Fibroblast of lung (primary cell): ENCODE data around the gene RFC5. TPM values are rescaled to one million over a fixed set of nuclear protein-coding genes. Genes with fewer than 3 reads are reported as not detected.
"Not testable (repeated sequence)": the region's sequence is repeated elsewhere in the genome, so short reads cannot be mapped to it uniquely, and the experiment has no call there.

Experiments
- DNase-seq, 2 donors: peaks; one replicate each; pipeline versions ENCODE4 v3.0.0 to v3.0.0-alpha.2; 2010; ENCODE audit warnings: low read depth in 2 of 2
- H2AFZ ChIP-seq: 2 replicates; pipeline ENCODE4 v1.5.1; 2012; ENCODE audit warnings: low read length, control low read depth, inconsistent platforms
- H3K27ac ChIP-seq: 2 replicates; pipeline ENCODE4 v1.5.1; 2011; ENCODE audit warnings: low read length, control low read depth; ENCODE audit not compliant: insufficient read depth
- H3K27me3 ChIP-seq: 2 replicates; pipeline ENCODE4 v1.5.1; 2011; ENCODE audit warnings: mild to moderate bottlenecking, low read length; ENCODE audit not compliant: control insufficient read depth, insufficient read depth
- H3K36me3 ChIP-seq: 2 replicates; pipeline ENCODE4 v1.5.1; 2011; ENCODE audit warnings: low read length; ENCODE audit not compliant: control insufficient read depth, insufficient read depth
- H3K4me1 ChIP-seq: 2 replicates; pipeline ENCODE4 v1.5.1; 2011; ENCODE audit warnings: low read length; ENCODE audit not compliant: control insufficient read depth, insufficient read depth; ENCODE audit errors: extremely low read depth
- H3K4me2 ChIP-seq: 2 replicates; pipeline ENCODE4 v1.5.1; 2011; ENCODE audit warnings: low read length, control low read depth; ENCODE audit not compliant: insufficient read depth; ENCODE audit errors: extremely low read depth
- H3K4me3 ChIP-seq, 4 experiments: fragments of 200-600 bp in 1 of 4; sonication (generic) in 1 of 4; replicated peaks in 1 of 4; 2 replicates each; pipeline ENCODE4 v1.5.1; 2011 to 2016; ENCODE audit warnings: low read length in 4 of 4, low read depth in 3 of 4, mild to moderate bottlenecking in 3 of 4, control low read depth in 2 of 4, inconsistent platforms in 1 of 4, mixed read lengths in 1 of 4; ENCODE audit not compliant: insufficient read depth in 1 of 4; ENCODE audit errors: control extremely low read depth in 1 of 4
- H3K79me2 ChIP-seq: 2 replicates; pipeline ENCODE4 v1.5.1; 2012; ENCODE audit warnings: mild to moderate bottlenecking, low read length, inconsistent platforms; ENCODE audit not compliant: control insufficient read depth, insufficient read depth
- H3K9ac ChIP-seq: 2 replicates; pipeline ENCODE4 v1.5.1; 2011; ENCODE audit warnings: mild to moderate bottlenecking, low read length, control low read depth; ENCODE audit not compliant: insufficient read depth
- H3K9me3 ChIP-seq: 2 replicates; pipeline ENCODE4 v1.5.1; 2012; ENCODE audit warnings: low read depth, low read length; ENCODE audit not compliant: control insufficient read depth, insufficient read depth
- H4K20me1 ChIP-seq: 2 replicates; pipeline ENCODE4 v1.5.1; 2011; ENCODE audit warnings: low read length; ENCODE audit not compliant: control insufficient read depth, insufficient read depth; ENCODE audit errors: extremely low read depth
- CTCF ChIP-seq, 2 donors: IDR thresholded peaks in 1 of 2; conservative IDR thresholded peaks in 1 of 2; 1 replicate in 1 of 2; 2 replicates in 1 of 2; pipeline ENCODE4 v1.5.1; 2011 to 2012; ENCODE audit warnings: low read length in 2 of 2, control low read depth in 1 of 2, inconsistent platforms in 1 of 2, low read depth in 1 of 2, mild to moderate bottlenecking in 1 of 2
- EZH2 ChIP-seq: IDR thresholded peaks from 2 replicates; pipeline ENCODE4 v1.5.1; 2012; ENCODE audit warnings: low read length, control low read depth, mild to moderate bottlenecking; ENCODE audit errors: missing control alignments
- polyA plus RNA-seq, 2 donors: library from polyadenylated mRNA; depleted of rRNA in 1 of 2; stranded (reverse) in 1 of 2; unstranded in 1 of 2; fragments of >200 nt; gene quantifications; 2 replicates each; pipeline ENCODE4 v1.2.1, GENCODE V29; 2011 to 2012; ENCODE audit warnings: missing spikeins in 1 of 2
- total RNA-seq: library from RNA; depleted of rRNA; stranded (reverse); fragments of >200 nt; gene quantifications from 2 replicates; pipeline ENCODE4 v1.2.1, GENCODE V29; 2014

The RFC5 gene
- total and polyA plus RNA-seq, 2 donors (not counting 1 experiment from before 2014, with no cell fraction given): 9.8 to 9.9 TPM

GRCh38 chr12:118073768-118074167, 57.3 kb downstream of the RFC5 start:
- H3K79me2 ChIP-seq: no peaks in the 10 kb centered on the region
- H3K27me3 ChIP-seq: no peaks in the 10 kb centered on the region
- H3K4me2 ChIP-seq: no peak overlapping the region
- no peaks in the 10 kb centered on the region for H4K20me1 ChIP-seq
- no peak overlapping the region for H3K27ac ChIP-seq
- TF ChIP-seq EZH2: no peak
- TF ChIP-seq CTCF (conservative IDR thresholded peaks at IDR 0.05 in 1 of 2, IDR thresholded peaks at IDR 0.05 in 1 of 2; ENCODE audit: low read depth in 1 of 2, low read length in 2 of 2): no peak
- no peak for DNase-seq
- no peak overlapping the region for H3K4me3 ChIP-seq
- peaks cover 2% of the 10 kb centered on the region for H3K36me3 ChIP-seq
- no peaks in the 10 kb centered on the region for H3K4me1 ChIP-seq
- no peaks in the 10 kb centered on the region for H3K9me3 ChIP-seq
- no peak overlapping the region for H2AFZ ChIP-seq
- H3K9ac ChIP-seq: no peak overlapping the region

- not testable (repeated sequence) for H3K9me3 ChIP-seq, H2AFZ ChIP-seq, H3K79me2 ChIP-seq, H3K36me3 ChIP-seq, H3K4me3 ChIP-seq, H3K9ac ChIP-seq, H3K27ac ChIP-seq, H3K27me3 ChIP-seq, H3K4me2 ChIP-seq, H3K4me1 ChIP-seq, H4K20me1 ChIP-seq, DNase-seq
These were observed 65.0 kb downstream of the RFC5 start for GRCh38 chr12:118081521-118081920.

Other genes starting within 250 kb of the RFC5 start
- gene KSR2, start 47.7 kb upstream of the RFC5 start, total RNA-seq: not detected in 2 replicates
- not detected in 2 replicates for gene KSR2, start 47.7 kb upstream of the RFC5 start, polyA plus RNA-seq
- 77.3 and 122 TPM in 2 replicates for gene WSB2, start 44.5 kb downstream of the RFC5 start, total RNA-seq
- 118 and 162 TPM in 2 replicates for gene WSB2, start 44.5 kb downstream of the RFC5 start, polyA plus RNA-seq
- 26.5 and 31.7 TPM in 2 replicates for gene VSIG10, start 87.3 kb downstream of the RFC5 start, total RNA-seq
- 9.1 and 12.8 TPM in 2 replicates for gene VSIG10, start 87.3 kb downstream of the RFC5 start, polyA plus RNA-seq
- 175 and 290 TPM in 2 replicates for gene PEBP1, start 119.4 kb downstream of the RFC5 start, total RNA-seq
- gene PEBP1, start 119.4 kb downstream of the RFC5 start, polyA plus RNA-seq: 193 and 233 TPM in 2 replicates